ENCODE results near the gene ZXDA. TPM values are rescaled to one million over a fixed set of nuclear protein-coding genes. Genes with fewer than 3 reads are reported as not detected.
"Not testable (repeated sequence)": the region's sequence is repeated elsewhere in the genome, so short reads cannot be mapped to it uniquely, and the experiment has no call there.

The ZXDA gene
- total and polyA plus RNA-seq, 2 donors (not counting 3 experiments of a cell fraction or from before 2014, with no cell fraction given) = 2.4 to 5.4 TPM

DNA sequence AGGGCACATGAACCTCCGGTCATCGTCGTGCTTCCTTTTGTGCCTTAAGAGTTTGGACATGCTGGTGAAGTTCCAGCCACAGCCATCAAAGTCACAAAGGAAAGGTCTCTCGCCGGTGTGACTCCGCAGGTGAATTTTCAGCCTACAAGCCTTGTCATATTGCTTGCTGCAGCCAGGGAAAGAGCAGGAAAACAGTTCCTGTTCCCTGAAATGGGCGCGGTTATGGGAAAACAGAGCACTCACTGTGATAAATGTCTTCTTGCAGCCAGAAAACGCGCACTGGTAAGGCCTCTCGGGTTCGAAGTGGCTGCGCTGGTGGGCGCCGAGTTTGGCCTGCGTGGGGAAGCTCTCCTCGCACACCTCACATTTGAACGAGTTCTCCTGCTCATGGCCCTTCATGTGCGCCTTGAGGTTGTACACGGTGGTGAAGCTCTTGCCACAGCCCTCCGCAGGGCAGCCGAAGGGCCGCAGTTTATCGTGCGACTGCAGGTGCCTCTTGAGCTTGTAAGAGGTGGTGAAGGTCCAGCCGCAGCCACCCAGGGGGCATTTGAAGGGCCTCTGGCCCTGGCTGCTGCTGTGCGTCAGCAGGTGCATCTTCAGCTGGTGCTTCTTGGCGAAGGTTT, 1.2 kb downstream of the ZXDA start:
- H3K9ac ChIP-seq (replicated peaks; ENCODE audit: extremely low read depth, insufficient read depth, low read length); H3K27me3 ChIP-seq (ENCODE audit: control insufficient read depth in 2 of 2, insufficient read depth in 2 of 2, low read length in 2 of 2); dilution Hi-C loops (cut with MboI; ENCODE audit: extremely low pct_ligation_motif_present, low sequenced_read_pairs); BruUV-seq (replicated peaks); H2AFZ ChIP-seq (ENCODE audit: low read depth, low read length); H3K36me3 ChIP-seq (ENCODE audit: control insufficient read depth in 2 of 2, extremely low read depth in 1 of 2, insufficient read depth in 2 of 2, low read length in 2 of 2); H3K9me1 ChIP-seq (replicated peaks; ENCODE audit: control insufficient read depth, extremely low read depth, insufficient read depth, low read length); H3K79me2 ChIP-seq (ENCODE audit: control insufficient read depth, insufficient read depth, low read length); H3K9me3 ChIP-seq (replicated peaks; ENCODE audit: control insufficient read depth, insufficient read depth, low read length); POLR2A ChIA-PET; H4K20me1 ChIP-seq (replicated peaks; ENCODE audit: control insufficient read depth, extremely low read depth, insufficient read depth, low read length): not testable (repeated sequence)
- peak; percentile 49 for FAIRE-seq
- peaks cover 26% of the 10 kb centered on the region for H3K4me1 ChIP-seq (ENCODE audit: control insufficient read depth, extremely low read depth, insufficient read depth, low read length)
- H3K27ac ChIP-seq (ENCODE audit: insufficient read depth, low read depth, low read length) = peak overlapping the region; percentile 55
- CTCF ChIA-PET = interaction anchor here (0.7 kb wide), 1 partner anchor 10 kb away, joined by 3 read pairs; no protein-coding TSS in a partner anchor
- peak overlapping the region; percentile 47 for H3K4me2 ChIP-seq (ENCODE audit: insufficient read depth, low read length)
- H3K4me3 ChIP-seq (replicated peaks in 1 of 3; ENCODE audit: insufficient read depth in 1 of 3, low read depth in 1 of 3, low read length in 3 of 3) = peak overlapping the region in 2 of 3 experiments; percentile 17 to 44
- DNase-seq (ENCODE audit: low read depth, low spot score) = peak; percentile 1
- intact Hi-C loops (cut with micrococcal nuclease) = loop anchor here (5.0 kb wide), 1 partner anchor 457 kb away; no protein-coding TSS in a partner anchor

DNA sequence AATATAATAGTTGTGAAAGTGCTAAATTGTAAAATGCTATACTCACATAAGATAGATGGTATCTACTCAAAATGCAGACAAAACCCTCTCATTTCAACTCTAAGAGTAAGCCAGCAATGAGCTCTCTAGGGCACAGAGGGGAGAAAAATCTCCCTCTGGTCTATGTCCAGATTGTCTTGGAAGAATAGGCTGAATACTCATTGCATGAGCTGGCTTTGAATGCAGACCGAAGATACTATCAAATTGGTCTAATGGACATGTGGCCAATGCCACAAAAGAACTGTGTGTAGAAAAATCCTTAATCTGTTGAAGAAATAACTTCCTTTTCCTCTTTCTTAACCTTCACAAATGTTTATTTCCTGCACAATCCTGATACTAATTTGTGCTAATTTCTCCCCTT, 3.5 kb downstream of the ZXDA start:
- no peaks in the 10 kb centered on the region for H3K9me3 ChIP-seq (replicated peaks; ENCODE audit: control insufficient read depth, insufficient read depth, low read length)
- H3K27me3 ChIP-seq (ENCODE audit: control insufficient read depth in 2 of 2, insufficient read depth in 2 of 2, low read length in 2 of 2) = no peaks in the 10 kb centered on the region
- peaks cover 13% of the 10 kb centered on the region for H3K79me2 ChIP-seq (ENCODE audit: control insufficient read depth, insufficient read depth, low read length)
- H3K9me1 ChIP-seq (replicated peaks; ENCODE audit: control insufficient read depth, extremely low read depth, insufficient read depth, low read length) = no peaks in the 10 kb centered on the region
- TF ChIP-seq FOS (IDR thresholded peaks at IDR 0.05; ENCODE audit: borderline replicate concordance, insufficient read depth, low read length) (no peak), POLR2AphosphoS5 (IDR thresholded peaks at IDR 0.05; ENCODE audit: insufficient read depth, low read depth, low read length) (no peak), JUN (IDR thresholded peaks at IDR 0.05; ENCODE audit: borderline replicate concordance, insufficient read depth, insufficient read length, low read depth) (peak; percentile 15), GATA2 (IDR thresholded peaks at IDR 0.05; ENCODE audit: insufficient read depth, insufficient read length, low read depth, low read length) (peak; percentile 86), POLR2A (IDR thresholded peaks at IDR 0.05; ENCODE audit: low read depth, low read length) (no peak), MYC (IDR thresholded peaks at IDR 0.05; ENCODE audit: low read depth, low read length) (no peak), EZH2 (IDR thresholded peaks at IDR 0.05; ENCODE audit: borderline replicate concordance, low read depth, low read length, severe bottlenecking) (no peak)
- TF ChIP-seq, protein P1, sequence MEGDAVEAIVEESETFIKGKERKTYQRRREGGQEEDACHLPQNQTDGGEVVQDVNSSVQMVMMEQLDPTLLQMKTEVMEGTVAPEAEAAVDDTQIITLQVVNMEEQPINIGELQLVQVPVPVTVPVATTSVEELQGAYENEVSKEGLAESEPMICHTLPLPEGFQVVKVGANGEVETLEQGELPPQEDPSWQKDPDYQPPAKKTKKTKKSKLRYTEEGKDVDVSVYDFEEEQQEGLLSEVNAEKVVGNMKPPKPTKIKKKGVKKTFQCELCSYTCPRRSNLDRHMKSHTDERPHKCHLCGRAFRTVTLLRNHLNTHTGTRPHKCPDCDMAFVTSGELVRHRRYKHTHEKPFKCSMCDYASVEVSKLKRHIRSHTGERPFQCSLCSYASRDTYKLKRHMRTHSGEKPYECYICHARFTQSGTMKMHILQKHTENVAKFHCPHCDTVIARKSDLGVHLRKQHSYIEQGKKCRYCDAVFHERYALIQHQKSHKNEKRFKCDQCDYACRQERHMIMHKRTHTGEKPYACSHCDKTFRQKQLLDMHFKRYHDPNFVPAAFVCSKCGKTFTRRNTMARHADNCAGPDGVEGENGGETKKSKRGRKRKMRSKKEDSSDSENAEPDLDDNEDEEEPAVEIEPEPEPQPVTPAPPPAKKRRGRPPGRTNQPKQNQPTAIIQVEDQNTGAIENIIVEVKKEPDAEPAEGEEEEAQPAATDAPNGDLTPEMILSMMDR (IDR thresholded peaks at IDR 0.05; ENCODE audit: extremely low read depth in 1 of 2, insufficient read depth in 1 of 2, low read depth in 1 of 2, low read length in 2 of 2) = no peak
- TF ChIP-seq, protein P2, sequence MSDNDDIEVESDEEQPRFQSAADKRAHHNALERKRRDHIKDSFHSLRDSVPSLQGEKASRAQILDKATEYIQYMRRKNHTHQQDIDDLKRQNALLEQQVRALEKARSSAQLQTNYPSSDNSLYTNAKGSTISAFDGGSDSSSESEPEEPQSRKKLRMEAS (IDR thresholded peaks at IDR 0.05; ENCODE audit: insufficient read depth, insufficient read length) = no peak
- no peaks in the 10 kb centered on the region for H3K36me3 ChIP-seq (ENCODE audit: control insufficient read depth in 2 of 2, extremely low read depth in 1 of 2, insufficient read depth in 2 of 2, low read length in 2 of 2)
- peak overlapping the region; percentile 96 for H3K4me2 ChIP-seq (ENCODE audit: insufficient read depth, low read length)
- H3K4me3 ChIP-seq (replicated peaks in 1 of 3; ENCODE audit: insufficient read depth in 1 of 3, low read depth in 1 of 3, low read length in 3 of 3) = peak overlapping the region in 1 of 3 experiments; percentile 70
- peak overlapping the region; percentile 83 for H3K27ac ChIP-seq (ENCODE audit: insufficient read depth, low read depth, low read length)
- ChIA-PET CTCF (interaction anchor here (0.9 to 1.7 kb wide), 2 partner anchors 12 to 314 kb away, joined by 3 to 10 read pairs; no protein-coding TSS in a partner anchor), POLR2A (no interaction called here)
- DNase-seq (ENCODE audit: low read depth, low spot score) = peak; percentile 71
- dilution Hi-C loops (cut with MboI; ENCODE audit: extremely low pct_ligation_motif_present, low sequenced_read_pairs) = no loop called here
- peak overlapping the region; percentile 80 for H3K9ac ChIP-seq (replicated peaks; ENCODE audit: extremely low read depth, insufficient read depth, low read length)
- BruUV-seq (replicated peaks) = no TSS peak
- H3K4me1 ChIP-seq (ENCODE audit: control insufficient read depth, extremely low read depth, insufficient read depth, low read length) = peaks cover 34% of the 10 kb centered on the region
- H2AFZ ChIP-seq (ENCODE audit: low read depth, low read length) = no peak overlapping the region
- no peaks in the 10 kb centered on the region for H4K20me1 ChIP-seq (replicated peaks; ENCODE audit: control insufficient read depth, extremely low read depth, insufficient read depth, low read length)
- peak; percentile 56 for FAIRE-seq
- intact Hi-C loops (cut with micrococcal nuclease) = loop anchor here (5.0 kb wide), 1 partner anchor 454 kb away; no protein-coding TSS in a partner anchor

Measured in endothelial cell of umbilical vein (primary cell).